ENCODE results near the gene TRIM36.

TRIM36 gene

GRCh38 chr5:115169487-115170133 lies at the start of gene TRIM36:
Gene TRIM36, minus strand, starts transcription at chr5:115169908. Its CDS starts 274 bp downstream, at chr5:115169634.
- peak within 1 kb of the TSS; percentile 76 for H3K4me3 ChIP-seq (ENCODE audit: low read length)
- no peak for TF ChIP-seq ZNF274 (IDR thresholded peaks at IDR 0.05; ENCODE audit: low read depth, low read length)

GRCh38 chr5:115214541-115214940 lies 44.8 kb upstream of the TRIM36 start:
- TF ChIP-seq ZNF274 (IDR thresholded peaks at IDR 0.05; ENCODE audit: low read depth, low read length) = no peak
- H3K4me3 ChIP-seq (ENCODE audit: low read length) = no peak overlapping the region

- no peak overlapping the region for H3K4me3 ChIP-seq (ENCODE audit: low read length)
- TF ChIP-seq ZNF274 (IDR thresholded peaks at IDR 0.05; ENCODE audit: low read depth, low read length) = no peak
Observed at GRCh38 chr5:115209279-115209678, 39.6 kb upstream of the TRIM36 start.

GRCh38 chr5:115202952-115203351 lies 33.2 kb upstream of the TRIM36 start:
- no peak overlapping the region for H3K4me3 ChIP-seq (ENCODE audit: low read length)
- no peak for TF ChIP-seq ZNF274 (IDR thresholded peaks at IDR 0.05; ENCODE audit: low read depth, low read length)

- H3K4me3 ChIP-seq (ENCODE audit: low read length) = no peak overlapping the region
- no peak for TF ChIP-seq ZNF274 (IDR thresholded peaks at IDR 0.05; ENCODE audit: low read depth, low read length)
Observed at GRCh38 chr5:115196161-115196560, 26.5 kb upstream of the TRIM36 start.

GRCh38 chr5:115194676-115195075 lies 25.0 kb upstream of the TRIM36 start:
- TF ChIP-seq ZNF274 (IDR thresholded peaks at IDR 0.05; ENCODE audit: low read depth, low read length) = no peak
- H3K4me3 ChIP-seq (ENCODE audit: low read length) = no peak overlapping the region

GRCh38 chr5:115193295-115193694 lies 23.6 kb upstream of the TRIM36 start:
- H3K4me3 ChIP-seq (ENCODE audit: low read length) = no peak overlapping the region
- no peak for TF ChIP-seq ZNF274 (IDR thresholded peaks at IDR 0.05; ENCODE audit: low read depth, low read length)

GRCh38 chr5:115192098-115192497 lies 22.4 kb upstream of the TRIM36 start:
- TF ChIP-seq ZNF274 (IDR thresholded peaks at IDR 0.05; ENCODE audit: low read depth, low read length) = no peak
- H3K4me3 ChIP-seq (ENCODE audit: low read length) = no peak overlapping the region

GRCh38 chr5:115191474-115192031 lies 21.8 kb upstream of the TRIM36 start:
- H3K4me3 ChIP-seq (ENCODE audit: low read length) = no peak overlapping the region
- TF ChIP-seq ZNF274 (IDR thresholded peaks at IDR 0.05; ENCODE audit: low read depth, low read length) = no peak

GRCh38 chr5:115190388-115190787 lies 20.7 kb upstream of the TRIM36 start:
- TF ChIP-seq ZNF274 (IDR thresholded peaks at IDR 0.05; ENCODE audit: low read depth, low read length) = no peak
- H3K4me3 ChIP-seq (ENCODE audit: low read length) = no peak overlapping the region

- no peak overlapping the region for H3K4me3 ChIP-seq (ENCODE audit: low read length)
- no peak for TF ChIP-seq ZNF274 (IDR thresholded peaks at IDR 0.05; ENCODE audit: low read depth, low read length)
Observed at GRCh38 chr5:115189866-115190265, 20.2 kb upstream of the TRIM36 start.

- no peak overlapping the region for H3K4me3 ChIP-seq (ENCODE audit: low read length)
- TF ChIP-seq ZNF274 (IDR thresholded peaks at IDR 0.05; ENCODE audit: low read depth, low read length) = no peak
Observed at GRCh38 chr5:115186794-115187193, 17.1 kb upstream of the TRIM36 start.

- no peak overlapping the region for H3K4me3 ChIP-seq (ENCODE audit: low read length)
- no peak for TF ChIP-seq ZNF274 (IDR thresholded peaks at IDR 0.05; ENCODE audit: low read depth, low read length)
Observed at GRCh38 chr5:115184770-115185169, 15.1 kb upstream of the TRIM36 start.

- no peak overlapping the region for H3K4me3 ChIP-seq (ENCODE audit: low read length)
- TF ChIP-seq ZNF274 (IDR thresholded peaks at IDR 0.05; ENCODE audit: low read depth, low read length) = no peak
Observed at GRCh38 chr5:115181757-115182156, 12.0 kb upstream of the TRIM36 start.

GRCh38 chr5:115180165-115180709 lies 10.5 kb upstream of the TRIM36 start:
- TF ChIP-seq ZNF274 (IDR thresholded peaks at IDR 0.05; ENCODE audit: low read depth, low read length) = no peak
- H3K4me3 ChIP-seq (ENCODE audit: low read length) = peak overlapping the region; percentile 54; the same call in 1 of the 2 replicates
